ENCODE results near the gene KRTAP10-12. TPM values are rescaled to one million over a fixed set of nuclear protein-coding genes. Genes with fewer than 3 reads are reported as not detected.

Gene KRTAP10-12
- total RNA-seq, 4 donors from 2014 or later, result not detected

DNA sequence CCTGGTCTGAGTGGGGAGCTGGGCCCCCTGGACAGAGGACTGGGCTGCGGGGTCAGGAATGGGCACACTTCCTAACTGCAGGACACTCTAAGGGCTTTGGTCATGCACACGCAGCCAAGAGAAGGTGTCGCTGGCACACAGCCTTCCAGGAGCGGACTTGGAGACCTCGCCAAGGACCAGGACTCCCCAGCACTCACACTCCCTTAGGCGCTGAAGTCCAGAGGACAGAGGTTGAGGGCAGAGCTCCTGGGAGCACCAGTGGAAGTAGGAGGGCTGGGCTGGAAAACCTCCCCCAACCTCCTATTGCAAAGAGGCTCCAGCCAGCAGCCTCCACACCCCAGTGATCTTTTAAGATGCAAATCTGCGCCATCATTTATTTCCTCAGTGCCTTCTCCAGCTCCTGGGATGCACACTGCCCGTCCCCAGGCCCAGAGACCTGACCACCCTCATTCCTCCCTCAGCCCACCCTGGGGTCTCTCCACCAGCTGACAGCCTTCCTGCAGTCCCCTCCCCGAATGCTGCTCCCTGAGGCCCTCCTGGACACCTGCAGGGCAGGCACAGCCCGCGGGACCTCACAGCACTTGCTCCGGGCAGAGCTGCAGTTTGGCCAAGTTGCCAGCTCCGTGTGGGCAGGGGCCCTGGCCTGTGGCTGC, 11.4 kb downstream of the KRTAP10-12 start:
- TF ChIP-seq CTCF (IDR thresholded peaks at IDR 0.05; ENCODE audit: low read depth), result no peak

- TF ChIP-seq CTCF (IDR thresholded peaks at IDR 0.05; ENCODE audit: low read depth), result no peak
These were observed 12.0 kb downstream of the KRTAP10-12 start for GRCh38 chr21:44708866-44709425.

GRCh38 chr21:44709426-44710293, 12.7 kb downstream of the KRTAP10-12 start:
- no peak for TF ChIP-seq CTCF (IDR thresholded peaks at IDR 0.05; ENCODE audit: low read depth)

GRCh38 chr21:44710294-44710665, 13.3 kb downstream of the KRTAP10-12 start:
- no peak for TF ChIP-seq CTCF (IDR thresholded peaks at IDR 0.05; ENCODE audit: low read depth)

DNA sequence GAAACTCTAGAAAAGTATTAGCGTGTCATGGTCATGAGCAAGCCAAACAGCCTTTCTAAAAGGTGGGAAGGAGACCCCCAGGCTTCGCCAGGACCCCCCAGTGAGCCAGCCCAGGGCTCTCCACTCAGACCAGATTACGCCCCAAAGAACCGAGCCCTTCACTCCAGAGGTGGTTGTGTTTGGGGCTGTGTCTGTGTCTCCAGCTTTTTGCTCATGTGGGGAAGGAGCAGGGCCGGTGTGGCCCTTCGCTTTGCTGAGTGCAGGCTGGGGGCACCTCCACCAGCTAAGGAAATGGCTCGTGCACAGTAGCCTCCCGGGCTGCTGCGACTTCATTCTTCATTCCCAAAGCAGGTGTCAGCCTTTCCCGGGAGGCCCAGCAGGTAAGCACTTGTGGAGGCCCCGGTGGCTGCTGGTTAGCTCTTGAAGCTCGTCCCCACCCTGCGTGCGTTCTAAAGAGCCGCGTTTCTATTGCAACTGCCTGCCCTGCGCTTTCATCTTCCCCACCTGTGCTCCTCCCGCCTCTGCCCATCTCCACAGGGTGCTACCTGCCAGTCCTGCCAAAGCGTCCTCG, 13.9 kb downstream of the KRTAP10-12 start:
- no peak for TF ChIP-seq CTCF (IDR thresholded peaks at IDR 0.05; ENCODE audit: low read depth)

DNA sequence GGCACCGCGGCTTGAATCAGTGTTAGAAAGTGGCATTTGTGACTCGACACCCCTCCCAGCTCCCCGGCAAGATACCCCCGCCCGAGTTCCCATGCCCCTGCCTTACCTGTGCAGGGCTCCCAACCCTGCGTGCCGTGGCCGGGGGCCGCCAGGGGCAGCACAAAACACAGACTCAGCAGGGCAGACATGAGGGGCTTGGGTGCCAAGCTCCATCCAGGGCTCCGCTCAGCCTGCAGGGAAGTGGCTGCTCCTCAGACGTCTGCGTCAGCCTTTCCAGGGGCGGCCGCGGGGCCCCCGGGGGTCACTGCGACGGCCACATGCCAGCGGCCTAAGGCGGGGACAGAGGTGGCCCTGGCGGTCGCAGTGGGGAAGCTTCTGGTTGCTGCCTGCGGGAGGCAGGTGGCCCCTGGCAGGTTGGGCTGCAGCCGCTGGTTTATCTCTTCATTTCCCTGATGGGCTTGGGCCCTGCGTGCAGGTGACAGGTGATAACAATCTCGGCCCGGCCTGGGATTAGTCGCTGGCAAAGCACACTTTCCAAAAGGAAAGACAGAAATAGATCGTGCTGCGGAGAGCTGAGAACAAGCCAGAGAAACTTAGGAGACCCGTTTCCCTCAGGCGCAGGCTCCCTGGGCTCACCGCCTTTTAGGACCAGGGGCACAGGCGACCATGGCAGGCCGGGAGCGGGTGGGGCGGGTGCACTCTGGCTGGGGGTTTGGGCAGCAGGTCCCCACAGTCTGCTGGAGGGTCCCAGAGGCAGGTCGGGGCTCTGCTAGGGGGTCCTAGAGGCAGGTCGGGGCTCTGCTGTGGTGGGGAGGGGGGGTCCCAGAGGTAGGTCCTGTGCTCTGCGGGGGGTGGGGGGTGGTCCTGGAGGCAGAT, 14.6 kb downstream of the KRTAP10-12 start, which contains the start of gene TSPEAR:
TSS of gene TSPEAR (minus strand) at position 246 of the 876 bp plus-strand sequence. CDS start at position 188, 58 bp downstream.
- no peak for TF ChIP-seq CTCF (IDR thresholded peaks at IDR 0.05; ENCODE audit: low read depth)
